HG02588 (cell line): ENCODE measurements around the gene RNLS.
"Not testable (repeated sequence)": the region's sequence is repeated elsewhere in the genome, so short reads cannot be mapped to it uniquely, and the experiment has no call there.

Experiments used
- ATAC-seq: cut with Tn5 transposase; IDR thresholded peaks from one replicate; pipeline ENCODE4 v1.9.1; 2021; ENCODE audit warnings: mild to moderate bottlenecking, moderate library complexity; ENCODE audit not compliant: unreplicated experiment

RNLS gene

DNA sequence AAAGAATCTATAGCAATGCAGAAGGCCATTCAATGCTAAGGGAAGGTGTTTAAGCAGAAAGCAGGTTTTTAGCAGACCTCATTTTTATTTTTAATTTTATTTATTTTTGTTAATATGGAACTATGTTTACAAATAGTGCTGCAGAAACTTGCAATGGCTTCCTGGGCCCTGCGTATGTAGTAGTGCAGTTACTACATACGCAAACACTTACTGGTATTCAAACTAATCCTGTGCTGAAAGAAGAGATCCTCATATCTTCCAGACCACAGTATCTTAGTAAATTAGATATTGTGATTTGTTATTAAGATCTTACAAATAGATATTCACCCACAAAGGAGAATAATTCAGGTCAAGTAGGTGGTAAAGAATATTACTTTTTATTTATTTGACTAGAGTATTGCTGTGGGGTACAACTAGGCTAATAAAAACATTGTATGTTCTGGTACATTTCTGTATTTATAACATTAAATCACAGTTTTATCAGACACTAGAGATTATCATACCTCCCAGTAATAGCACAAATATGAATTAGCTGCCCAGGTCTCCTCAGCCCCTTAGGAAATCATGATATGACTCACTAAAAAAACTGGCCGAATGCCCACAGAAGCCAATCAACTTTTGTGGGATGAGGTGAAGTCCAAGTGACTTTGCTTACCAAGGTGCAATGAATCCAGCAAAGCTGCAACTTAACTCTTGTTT is 57.6 kb downstream of the RNLS start:
- ATAC-seq: no peak

- ATAC-seq: no peak
Measured at GRCh38 chr10:88523739-88524400, 59.2 kb downstream of the RNLS start.

- ATAC-seq: no peak
Measured at GRCh38 chr10:88522715-88523114, 60.4 kb downstream of the RNLS start.

DNA sequence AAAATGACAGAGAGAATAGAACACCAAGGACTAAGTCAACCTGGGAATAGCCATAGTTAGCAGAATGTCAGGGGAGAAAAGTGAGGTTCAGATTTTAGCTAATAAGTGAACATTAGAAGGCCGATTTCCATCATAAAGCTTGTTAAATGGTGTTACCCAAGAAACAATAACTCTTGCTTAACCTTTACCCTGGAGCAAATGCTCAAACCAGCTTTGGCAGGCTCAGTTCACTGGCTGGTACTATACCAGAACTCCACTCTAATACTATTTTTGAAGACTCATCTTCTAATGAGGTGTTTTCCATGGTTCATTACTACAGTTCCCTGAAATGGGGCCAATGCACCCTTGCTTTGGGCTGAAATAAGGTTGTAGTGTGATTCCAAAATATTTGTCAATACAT is 61.3 kb downstream of the RNLS start:
- no peak for ATAC-seq

DNA sequence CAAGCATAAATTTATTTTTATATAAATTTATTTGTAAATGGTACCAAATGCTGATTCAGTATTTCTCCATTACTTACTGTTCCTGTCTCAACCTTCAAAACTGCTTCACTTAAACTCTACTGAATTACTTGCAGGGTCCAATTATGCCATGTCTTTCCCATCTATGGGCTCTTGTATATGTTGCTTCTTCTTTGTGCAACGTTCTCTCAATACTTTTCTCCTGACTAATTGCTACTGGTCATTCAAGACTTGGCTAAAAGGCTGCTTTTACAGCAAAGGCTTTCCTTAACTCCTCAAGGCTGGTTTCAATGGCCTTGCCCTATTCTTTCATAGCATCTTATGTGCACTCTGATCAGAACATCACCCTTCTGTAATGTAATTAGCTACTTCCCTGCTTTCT is 67.9 kb downstream of the RNLS start:
- ATAC-seq: no peak

DNA sequence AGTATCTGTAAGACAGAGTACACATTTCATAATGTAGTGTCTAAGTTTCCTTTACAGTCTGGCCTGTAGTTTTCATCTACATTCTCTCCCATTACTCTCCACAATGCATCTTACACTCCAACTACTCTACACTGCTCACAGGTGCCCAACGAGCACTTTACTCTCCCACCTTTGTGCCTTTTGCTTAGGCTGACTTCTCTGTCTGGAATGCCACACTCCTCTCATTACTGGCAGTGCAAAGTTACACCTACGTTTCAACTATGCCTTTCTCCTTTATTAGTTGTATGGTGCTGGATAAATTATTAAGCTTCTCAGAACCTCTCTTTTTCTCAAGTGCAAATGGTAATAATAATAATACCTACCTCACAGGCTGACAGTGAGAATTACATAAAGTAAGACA is 70.5 kb downstream of the RNLS start:
- ATAC-seq: no peak

DNA sequence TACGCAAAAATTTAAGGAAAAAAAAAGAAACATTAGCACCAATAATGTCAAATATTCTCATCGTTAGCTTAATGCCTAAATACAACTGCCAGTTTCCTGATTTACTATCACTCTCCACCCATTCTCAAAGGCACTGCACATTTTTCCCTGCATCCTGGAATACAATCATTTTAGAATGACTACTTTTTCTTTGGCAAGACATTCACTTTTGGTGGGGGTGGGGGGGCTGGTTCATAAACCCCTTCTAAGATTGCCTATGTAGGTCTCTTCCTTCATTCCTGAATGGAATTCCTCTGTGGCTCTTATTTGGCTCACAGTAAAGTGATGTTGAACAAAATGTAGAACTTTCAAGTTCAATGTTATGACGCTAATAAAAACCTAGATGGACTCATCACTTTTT is 74.3 kb downstream of the RNLS start:
- no peak for ATAC-seq

DNA sequence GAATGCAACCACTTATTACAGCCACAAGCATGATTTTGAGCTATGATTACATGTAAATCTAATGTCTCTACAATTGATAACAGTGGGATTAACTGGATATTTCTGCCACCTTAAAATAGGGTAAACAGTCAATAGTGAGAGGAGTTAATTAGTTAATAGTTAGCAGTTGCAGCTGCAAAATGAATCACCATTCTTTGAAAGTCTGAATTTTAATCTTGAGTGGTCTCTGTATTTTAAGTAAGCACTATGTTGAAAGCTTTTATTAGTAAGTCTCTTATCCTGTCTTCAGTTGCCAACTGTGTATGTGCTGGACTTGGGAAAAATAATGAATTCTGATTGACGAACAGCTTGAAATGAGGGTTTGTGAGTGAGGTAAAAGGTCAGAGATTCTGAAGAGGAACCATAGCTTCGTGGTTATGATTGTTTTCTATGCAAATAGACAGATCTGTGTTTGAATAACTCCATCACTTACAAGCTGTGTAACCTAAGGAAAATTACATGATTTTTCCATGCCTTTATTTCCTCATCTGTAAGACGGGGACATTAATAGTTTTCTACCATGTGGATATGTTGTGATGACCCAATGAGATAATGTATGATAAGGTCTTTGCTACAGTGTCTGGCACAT is 75.2 kb downstream of the RNLS start:
- no peak for ATAC-seq

DNA sequence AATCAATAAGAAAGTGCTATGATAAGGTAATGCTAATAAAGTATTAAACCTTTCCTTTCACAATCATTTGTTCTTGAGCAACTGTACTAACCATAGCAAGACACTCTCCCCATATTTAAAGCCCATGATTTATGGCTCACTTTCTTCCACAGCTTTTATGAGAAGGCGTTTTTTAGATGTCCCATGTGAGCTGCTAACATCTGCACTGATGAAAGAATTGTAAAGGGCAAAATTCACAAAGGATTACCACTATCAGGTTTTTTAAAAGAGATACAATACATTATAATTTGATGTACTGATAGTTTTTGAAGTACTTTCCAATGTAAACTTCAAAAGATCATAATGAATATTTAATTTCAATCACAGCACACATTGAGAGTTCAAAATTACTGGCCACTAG is 75.7 kb downstream of the RNLS start:
- no peak for ATAC-seq

GRCh38 chr10:88505680-88506215 is 77.4 kb downstream of the RNLS start:
- ATAC-seq: no peak

- no peak for ATAC-seq
Measured at GRCh38 chr10:88505265-88505664, 77.9 kb downstream of the RNLS start.

DNA sequence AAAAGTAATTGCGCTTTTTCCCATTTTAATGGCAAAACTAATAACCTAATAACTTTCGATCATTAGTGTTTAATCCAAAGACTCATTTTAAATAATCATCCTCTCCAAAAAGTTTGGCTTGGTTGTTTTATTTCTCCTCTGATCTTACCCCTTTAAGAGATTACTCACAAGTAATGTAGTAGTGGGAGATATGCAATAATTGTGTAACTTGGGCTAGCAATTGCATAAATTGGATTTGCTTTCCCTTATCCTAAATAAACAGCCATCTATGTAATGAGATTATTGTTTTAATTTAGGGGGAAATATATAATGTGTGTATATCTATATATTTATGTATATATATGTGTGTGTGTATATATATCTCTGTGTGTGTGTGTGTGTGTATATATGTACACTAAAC is 82.5 kb downstream of the RNLS start:
- no peak for ATAC-seq

GRCh38 chr10:88499569-88500470 is 83.3 kb downstream of the RNLS start:
- no peak for ATAC-seq

GRCh38 chr10:88497913-88498312 is 85.2 kb downstream of the RNLS start:
- ATAC-seq: no peak

DNA sequence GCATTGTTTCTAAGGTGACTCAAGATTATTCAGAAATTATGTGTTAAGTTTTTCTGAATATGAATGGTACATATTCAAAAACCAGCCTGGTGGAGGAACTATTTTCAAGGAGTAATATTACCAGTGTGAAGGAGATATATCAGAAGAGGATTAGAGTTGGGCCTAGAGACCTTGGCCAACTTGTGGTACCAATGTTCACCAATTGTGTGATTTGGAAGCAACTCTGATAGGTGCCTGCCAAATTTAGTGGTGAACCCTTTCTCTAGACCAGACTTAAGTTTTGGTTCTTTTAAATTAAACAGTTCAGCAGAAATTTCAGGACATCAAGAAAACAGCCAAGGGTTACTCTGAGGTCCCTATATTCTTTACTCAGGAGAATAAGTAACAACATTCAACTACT is 88.6 kb downstream of the RNLS start:
- ATAC-seq: no peak

DNA sequence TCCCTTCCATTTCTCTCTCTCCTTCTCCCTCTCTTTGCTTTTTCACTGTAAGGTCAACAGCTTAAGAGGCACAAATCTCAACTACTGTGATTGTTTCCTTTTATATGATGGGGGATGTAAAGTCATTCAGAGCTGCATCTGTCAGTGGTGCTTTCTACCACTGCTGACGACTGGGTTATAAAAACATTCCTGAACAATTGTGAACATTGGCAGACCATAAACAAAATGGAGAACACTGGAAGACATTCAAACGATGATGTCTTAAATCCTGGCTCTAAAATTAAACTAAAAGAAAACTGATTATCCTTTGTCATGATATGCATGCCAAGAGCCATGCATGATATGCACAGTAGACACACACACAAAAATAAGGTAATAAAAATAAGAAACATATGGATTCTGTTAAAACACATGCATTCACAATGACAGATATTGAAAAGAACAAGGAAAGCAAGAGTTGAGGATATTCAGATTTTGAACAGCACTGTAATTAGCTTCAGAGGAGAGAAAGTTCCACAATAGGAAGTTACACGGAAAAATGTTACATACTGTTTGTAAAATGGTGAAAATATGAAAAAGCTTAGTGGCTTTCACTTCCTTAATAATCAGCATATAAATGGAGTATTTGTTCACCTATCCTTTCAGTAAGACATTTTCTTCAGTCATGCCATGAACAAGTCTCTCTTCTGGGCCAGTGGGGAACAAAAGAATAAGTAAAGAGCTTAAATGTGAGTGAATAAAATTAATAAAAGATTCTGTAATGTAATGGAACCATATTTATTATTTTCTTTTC is 89.2 kb downstream of the RNLS start:
- no peak for ATAC-seq

DNA sequence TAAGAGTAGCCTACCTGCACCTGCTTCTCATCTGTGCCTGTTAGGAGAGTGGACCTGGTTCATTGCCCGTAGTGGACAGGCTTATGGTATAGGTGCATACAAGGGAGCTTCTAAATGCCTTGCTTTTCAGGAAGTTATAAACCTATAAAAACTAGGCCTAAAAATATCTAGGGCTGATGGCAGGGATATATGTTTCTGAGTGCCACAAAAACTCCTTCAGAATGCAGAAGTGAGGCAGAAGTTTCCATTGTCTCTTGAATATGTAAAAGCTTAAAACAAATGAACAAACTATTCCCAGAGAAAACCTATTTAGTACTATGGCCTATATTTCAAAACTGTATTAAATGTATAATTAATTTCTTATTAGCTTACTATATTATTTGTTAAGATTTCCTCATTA is 91.8 kb downstream of the RNLS start:
- ATAC-seq: no peak

DNA sequence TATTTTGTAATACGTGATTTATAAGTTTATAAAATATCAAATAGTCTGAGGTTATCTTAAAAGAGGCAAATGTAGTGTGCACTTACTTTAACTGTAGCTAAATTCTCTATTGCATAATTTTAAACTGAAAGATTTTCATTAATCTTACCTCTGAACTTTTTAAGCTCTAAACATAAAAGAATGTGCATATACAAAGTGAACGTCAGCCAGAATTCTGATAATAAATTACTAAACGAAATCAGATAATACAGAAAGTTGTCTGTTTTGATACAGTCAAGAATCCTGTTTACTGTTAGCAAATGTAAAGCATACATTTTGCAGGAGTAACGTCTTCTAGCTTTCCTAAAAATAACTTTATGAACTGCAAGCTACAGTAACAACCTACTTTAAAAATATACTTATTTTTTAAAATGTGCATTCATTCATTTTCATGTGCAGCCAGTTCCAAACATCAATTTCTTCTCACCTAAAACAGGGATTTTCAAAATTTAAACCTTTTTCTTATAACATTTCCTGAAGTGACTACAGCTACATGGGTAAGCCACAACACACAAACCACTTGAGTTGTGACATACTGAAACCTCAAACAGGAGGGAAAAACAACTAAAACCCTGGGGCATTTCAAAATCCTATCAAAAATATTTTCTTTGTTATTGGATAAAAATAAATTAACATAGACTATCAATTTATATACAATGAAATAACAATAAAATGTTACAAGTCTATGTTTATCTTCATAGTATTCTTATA is 92.7 kb downstream of the RNLS start:
- ATAC-seq: no peak

GRCh38 chr10:88489107-88489506 is 94.0 kb downstream of the RNLS start:
- ATAC-seq: no peak

- not testable (repeated sequence) for ATAC-seq
Measured at GRCh38 chr10:88486816-88487215, 96.3 kb downstream of the RNLS start.
